HT-29 (cell line): ENCODE data around the gene SPATA32. TPM values are rescaled to one million over a fixed set of nuclear protein-coding genes. Genes with fewer than 3 reads are reported as not detected.

Experiments used
- DNase-seq: peaks from one replicate; pipeline ENCODE4 v3.0.0-alpha.2; 2015; ENCODE audit warnings: low spot score
- total RNA-seq: library from RNA; depleted of rRNA; stranded (reverse); fragments of >200 nt; shearing (Covaris generic); gene quantifications from 2 replicates; pipeline ENCODE4 v1.2.3, GENCODE V29; 2014

Gene SPATA32
- total RNA-seq, 1 experiment from 2014 or later = not detected

DNA sequence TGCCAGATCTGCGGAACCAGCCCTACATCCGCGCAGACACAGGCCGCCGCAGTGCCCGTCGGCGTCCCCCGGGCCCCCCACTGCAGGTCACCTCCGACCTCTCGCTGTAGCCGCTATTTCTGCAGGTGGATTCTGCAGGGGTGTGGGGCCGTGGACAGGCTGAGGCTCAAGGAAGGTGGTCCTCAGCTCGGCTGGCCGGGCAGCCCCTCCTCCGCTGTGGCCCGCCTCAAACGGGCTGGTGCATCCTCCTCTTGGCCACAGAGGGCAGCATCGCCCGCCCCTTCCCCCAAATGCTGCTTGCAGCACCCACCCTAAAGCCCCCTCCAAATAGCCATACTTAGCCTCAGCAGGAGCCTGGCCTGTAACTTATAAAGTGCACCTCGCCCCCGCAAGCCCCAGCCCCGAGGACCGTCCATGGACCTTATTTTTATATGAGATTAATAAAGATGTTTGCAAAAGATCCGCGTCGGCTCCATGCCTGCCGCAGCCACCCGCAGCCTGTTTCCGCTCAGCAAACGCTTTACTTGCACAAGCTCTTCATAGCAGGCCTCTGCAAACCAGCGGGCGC is 14.9 kb downstream of the SPATA32 start:
- DNase-seq = no peak

DNA sequence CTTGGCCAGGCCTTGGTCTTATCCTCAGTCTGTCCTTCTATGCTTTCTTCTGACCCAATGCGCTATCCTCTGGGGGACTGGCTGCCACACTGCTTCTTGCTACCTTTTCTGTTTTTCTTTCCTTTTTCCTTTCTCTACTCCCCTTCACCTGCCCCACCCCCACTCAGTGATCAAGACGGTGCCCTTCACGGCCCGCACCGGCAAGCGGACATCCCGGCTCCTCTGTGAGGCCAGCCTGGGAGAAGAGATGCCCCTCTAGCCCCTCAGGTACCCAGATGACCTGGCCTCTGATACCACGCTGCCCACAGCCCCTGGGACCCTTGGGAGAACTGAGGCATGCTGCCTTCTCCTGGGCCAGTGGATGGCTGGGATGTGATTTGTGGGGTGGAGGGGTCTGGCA is 15.6 kb downstream of the SPATA32 start:
- no peak for DNase-seq

DNA sequence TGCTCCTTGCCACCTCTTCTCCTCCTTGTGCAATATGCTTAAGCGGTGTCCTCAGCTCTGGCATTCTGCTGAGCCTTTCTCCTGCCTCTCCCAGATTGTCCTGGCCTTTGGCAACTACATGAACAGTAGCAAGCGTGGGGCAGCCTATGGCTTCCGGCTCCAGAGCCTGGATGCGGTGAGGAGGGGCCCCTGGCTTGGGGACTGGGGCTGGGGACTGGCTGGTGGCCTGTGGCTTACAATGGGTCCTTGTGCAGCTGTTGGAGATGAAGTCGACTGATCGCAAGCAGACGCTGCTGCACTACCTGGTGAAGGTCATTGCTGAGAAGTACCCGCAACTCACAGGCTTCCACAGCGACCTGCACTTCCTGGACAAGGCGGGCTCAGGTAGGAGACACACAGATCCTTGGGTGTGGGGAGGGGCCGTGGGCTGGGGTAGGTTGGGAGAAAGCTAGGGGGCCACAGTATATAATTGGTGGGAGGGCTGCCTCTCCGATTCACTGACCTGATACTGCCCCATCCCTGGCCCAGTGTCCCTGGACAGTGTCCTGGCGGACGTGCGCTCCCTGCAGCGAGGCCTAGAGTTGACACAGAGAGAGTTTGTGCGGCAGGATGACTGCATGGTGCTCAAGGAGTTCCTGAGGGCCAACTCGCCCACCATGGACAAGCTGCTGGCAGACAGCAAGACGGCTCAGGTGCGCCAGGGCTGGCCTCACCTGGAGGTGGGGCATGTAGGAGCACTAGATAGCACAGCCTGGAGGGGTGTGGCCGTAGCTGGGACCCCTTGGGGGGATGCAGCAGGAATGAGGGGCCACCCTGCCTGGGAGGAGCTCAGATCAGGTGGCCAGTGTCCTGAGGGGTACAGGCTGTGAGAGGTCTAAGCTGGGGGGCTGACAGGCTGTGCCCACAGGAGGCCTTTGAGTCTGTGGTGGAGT is 16.9 kb downstream of the SPATA32 start:
- no peak for DNase-seq

DNA sequence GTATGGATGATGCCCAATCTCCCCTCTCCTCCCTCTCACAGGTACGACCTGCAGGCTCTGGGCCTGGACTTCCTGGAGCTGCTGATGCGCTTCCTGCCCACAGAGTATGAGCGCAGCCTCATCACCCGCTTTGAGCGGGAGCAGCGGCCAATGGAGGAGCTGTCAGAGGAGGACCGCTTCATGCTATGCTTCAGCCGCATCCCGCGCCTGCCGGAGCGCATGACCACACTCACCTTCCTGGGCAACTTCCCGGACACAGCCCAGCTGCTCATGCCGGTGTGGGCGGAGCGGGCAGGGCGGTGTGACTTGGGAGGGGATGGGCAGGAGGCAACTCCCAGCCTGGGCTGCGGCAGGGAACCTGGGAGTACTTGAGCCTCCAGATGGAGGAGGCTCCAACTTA is 18.1 kb downstream of the SPATA32 start:
- peak; percentile 72 for DNase-seq

DNA sequence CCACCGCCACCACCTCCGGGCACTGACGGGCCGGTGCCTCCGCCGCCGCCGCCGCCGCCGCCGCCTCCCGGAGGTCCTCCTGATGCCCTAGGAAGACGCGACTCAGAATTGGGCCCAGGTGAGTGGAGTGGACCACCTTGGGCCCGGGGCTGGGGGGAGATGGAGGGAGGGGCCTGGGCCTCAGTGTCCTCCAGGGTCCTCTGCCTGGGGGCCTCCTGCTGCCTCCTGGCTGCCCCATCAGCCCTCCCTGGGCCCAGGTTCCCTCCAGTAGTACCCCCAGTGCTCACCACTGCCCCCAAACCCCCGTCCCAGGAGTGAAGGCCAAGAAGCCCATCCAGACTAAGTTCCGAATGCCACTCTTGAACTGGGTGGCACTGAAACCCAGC is 19.9 kb downstream of the SPATA32 start:
- DNase-seq = no peak

DNA sequence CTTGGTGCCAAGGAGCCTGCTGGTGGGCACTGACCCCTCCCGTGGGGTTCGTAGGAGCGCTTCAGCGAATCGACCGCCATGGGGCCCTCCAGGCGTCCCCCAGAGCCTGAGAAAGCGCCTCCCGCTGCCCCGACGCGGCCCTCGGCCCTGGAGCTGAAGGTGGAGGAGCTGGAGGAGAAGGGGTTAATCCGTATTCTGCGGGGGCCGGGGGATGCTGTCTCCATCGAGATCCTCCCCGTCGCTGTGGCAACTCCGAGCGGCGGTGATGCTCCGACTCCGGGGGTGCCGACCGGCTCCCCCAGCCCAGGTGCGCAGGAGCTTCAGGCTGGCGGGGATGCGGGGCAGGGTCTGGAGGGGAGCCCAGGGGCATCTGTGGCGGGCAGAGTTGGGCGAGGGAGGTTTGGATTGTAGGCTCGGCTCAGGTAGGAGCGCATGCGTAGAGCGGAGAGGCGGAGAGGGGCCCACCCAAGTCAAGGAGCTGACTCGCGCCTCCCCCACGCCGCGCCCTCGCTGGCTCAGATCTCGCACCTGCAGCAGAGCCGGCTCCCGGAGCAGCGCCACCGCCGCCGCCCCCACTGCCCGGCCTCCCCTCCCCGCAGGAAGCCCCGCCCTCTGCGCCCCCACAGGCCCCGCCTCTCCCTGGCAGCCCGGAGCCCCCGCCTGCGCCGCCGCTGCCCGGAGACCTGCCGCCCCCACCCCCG is 20.4 kb downstream of the SPATA32 start:
- no peak for DNase-seq

DNA sequence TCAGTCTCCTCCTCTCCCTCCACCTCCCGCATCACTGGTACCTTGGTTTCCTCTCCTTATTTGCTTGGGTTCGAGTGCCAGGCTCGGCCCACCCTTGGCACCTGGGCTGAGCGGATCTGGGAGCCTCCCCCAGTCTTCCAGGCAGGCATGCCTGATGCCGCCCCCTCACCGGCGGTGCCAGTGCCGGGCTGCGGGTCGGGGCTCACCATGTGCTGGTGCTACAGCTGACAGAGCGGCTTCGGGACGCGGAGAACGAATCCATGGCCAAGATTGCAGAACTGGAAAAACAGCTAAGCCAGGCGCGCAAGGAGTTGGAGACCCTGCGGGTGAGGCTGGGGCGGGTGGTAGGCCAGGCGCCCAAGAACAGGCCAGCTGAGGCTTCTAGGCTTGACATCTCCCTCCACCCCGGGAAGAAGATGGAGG is 21.0 kb downstream of the SPATA32 start:
- no peak for DNase-seq

DNA sequence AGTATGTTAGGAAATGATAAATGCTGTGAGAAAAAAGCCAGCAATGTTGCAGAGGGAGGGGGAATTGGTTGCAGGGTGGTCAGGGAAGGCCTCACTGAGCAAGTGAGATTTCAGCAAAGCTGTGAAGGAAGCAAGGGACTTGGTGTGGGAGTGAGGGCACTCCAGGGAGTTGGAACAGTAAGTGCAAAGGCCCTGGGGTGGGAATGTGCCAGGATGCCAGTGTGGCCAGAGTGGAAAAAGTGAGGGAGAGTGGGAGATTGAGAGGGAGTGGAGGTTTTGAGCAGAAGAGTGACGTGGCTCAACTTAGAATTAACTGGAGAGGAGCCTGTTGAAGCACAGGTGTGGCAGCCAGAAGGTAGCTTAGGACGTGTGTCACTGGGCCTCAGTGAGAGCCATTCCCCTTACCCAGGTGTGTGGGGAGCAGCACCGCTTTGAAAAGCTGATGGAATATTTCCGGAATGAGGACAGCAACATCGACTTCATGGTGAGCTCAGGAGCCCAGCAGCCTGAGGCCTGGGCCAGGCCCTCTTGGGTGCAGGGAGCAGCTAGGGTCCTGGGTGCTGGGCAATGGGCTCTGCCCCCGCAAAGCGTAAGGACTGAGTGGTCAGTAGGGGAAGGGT is 23.6 kb downstream of the SPATA32 start:
- DNase-seq = no peak

DNA sequence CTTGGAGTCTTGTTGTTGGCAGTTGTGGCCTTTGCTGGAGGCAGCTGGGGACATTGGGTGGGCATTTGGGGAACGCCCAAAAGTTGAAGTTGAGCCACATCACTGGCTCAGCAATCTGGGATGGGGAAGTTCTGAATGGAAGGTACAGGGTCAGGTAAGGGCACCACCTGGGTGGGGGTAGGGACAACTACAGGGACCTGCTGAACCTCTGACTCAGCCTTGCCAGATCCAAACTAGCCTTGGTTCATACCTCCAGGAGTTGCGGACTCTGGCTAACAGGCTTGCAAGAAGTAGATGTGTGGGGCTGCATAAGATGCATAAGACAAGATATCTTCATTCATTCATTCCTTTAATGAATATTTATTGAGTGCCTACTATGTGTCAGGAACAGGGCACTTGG is 24.2 kb downstream of the SPATA32 start:
- DNase-seq = no peak

DNA sequence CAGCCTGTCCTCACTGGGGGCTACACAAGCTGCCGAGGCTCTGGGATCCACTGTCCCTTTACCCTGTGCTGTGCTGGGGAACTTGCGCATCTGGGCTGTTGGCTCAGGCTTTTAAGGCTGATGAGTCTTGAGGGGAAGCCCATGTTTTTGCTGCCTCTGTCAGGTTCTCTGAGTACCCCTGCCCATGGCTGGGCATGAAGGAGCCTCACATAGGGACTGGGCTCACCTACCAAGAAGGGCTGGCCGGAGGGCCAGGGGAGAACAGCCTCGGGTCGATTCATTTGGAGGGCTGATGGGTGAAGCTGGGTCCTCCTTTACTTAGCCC is 25.6 kb downstream of the SPATA32 start:
- no peak for DNase-seq

DNA sequence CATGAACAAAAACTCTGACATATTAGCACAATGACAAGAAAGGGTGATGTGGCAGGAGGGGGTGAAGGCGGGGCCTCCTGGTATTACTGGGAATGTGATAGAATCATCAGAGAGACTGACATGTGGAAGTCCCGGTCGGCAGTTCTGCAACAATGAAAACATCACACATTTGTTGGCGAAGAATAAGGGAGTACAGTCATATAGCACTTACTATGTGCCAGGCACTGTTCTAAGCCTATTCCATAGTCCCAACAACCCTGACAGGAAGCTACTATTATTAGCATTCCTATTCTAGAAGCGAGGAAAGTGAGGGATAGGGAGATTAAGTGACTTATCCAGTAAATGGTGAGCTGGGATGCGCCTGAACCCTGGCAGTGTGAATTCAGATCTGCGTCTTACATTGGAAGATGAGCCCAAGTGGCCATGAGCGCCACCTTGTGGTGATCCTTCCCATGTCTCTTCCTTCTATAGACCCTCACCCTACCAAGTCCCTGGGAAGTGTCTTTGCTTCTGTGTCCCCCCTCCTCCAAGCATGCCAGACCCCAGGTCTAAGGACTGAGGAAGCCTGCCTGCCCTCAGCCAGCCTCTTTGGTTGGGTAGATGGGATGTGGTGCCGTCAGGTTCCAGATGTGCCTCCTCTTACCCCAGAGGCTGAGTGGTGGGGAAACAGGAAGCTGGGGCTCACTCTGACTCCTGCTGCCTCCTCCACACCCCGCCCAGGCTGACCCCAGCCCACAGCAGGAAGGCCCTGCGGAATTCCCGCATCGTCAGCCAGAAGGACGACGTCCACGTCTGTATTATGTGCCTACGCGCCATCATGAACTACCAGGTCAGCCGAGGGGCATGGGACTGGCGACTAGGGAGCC is 26.2 kb downstream of the SPATA32 start:
- peak; percentile 84 for DNase-seq

DNA sequence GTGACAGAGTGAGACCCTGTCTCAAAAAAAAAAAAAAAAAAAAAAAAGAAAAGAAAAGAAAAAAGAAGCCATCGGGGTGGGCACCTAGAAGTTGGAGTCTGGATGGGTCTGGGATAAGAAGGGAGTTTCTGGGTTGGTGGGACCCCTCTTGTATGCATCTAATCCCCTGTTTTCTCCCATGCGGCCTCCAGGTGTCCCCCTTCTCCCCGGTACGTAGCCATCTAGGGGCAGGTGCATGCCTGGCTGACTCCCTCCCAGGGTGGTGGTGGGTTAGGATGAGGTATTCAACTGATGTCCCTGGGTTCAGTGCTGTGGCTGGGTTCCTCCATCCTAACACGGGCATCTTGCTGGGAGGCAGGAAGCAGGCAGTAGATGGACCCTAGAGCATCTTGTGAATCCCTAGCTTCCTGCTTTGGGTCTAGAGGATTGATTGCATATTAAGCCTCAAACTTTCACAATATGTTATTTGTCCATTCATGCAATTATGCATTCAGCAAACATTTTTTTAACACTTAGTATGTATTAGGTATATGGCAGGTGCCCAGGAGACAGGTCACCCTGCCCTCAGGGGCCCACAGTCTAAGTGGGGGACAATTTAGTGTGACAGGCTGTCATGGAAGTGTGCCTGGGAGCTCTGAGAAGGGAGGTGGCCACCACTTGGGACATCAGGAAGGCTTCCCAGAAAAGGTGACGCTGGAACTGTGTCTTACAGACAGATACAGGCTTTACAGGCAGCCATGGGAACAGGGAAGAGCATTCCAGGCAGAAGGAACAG is 27.1 kb downstream of the SPATA32 start:
- peak; percentile 46 for DNase-seq

DNA sequence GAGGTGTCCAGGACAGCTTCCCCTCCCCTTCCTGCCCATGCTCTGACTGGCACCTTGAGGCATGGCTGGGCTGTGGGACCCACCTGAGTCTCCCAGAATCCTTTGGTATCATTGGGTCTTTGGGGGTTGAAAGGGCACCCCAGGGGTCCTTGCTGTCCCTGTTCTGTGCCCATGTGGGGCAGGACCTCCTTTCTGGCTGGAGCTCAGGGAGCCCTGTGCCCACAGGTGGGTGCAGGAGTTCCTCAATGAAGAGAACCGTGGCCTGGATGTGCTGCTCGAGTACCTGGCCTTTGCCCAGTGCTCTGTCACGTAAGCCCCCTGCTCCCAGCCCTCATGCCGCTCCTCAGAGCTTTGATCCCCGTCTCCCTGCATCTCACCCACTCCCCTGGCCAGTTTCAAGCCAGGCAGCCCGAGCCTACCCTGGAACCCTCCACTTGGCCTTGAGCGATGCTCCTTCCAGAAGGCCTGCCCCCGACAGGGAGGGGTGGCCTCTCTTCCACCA is 28.4 kb downstream of the SPATA32 start:
- no peak for DNase-seq

DNA sequence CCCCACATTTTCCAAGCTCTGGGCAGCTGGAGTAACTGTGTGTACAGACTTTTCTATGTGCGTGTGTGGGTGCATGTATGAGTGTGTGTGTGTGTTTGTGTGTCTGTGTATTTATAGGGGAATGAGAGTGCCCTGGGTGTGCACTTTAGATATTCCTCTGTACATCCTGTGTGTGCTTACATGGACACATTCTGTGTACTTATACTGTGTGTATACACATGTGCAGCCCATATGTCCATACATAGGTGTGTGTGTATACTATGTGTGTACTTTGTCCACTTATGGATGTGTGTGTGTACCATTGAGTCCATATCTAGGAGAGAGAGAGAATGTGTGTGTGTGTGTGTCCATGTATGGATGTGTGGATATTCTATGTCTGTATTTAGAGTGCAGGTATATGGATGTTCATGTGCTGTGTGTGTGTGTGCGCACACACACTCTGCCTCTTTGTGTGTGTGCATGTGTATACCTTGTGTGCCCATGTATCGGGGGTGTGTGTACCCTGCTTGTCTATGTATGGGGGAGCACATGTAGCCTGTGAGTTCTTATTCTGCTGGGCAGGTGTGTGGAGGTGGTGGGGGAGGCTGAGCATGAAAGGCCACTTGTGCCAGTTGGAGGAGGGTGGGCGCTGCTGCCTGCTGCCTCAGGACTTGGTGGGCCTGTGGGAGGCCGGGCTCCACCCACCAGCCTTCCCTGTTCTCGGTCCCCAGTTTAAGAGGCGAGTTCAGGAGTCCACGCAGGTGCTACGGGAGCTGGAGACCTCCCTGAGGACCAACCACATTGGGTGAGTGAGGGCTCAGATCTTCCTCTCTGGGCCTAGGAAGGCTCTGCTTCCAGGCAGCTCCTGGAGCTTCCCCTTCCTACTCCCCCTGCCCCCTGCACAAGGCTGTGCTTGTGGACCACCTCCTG is 29.1 kb downstream of the SPATA32 start:
- DNase-seq = no peak

DNA sequence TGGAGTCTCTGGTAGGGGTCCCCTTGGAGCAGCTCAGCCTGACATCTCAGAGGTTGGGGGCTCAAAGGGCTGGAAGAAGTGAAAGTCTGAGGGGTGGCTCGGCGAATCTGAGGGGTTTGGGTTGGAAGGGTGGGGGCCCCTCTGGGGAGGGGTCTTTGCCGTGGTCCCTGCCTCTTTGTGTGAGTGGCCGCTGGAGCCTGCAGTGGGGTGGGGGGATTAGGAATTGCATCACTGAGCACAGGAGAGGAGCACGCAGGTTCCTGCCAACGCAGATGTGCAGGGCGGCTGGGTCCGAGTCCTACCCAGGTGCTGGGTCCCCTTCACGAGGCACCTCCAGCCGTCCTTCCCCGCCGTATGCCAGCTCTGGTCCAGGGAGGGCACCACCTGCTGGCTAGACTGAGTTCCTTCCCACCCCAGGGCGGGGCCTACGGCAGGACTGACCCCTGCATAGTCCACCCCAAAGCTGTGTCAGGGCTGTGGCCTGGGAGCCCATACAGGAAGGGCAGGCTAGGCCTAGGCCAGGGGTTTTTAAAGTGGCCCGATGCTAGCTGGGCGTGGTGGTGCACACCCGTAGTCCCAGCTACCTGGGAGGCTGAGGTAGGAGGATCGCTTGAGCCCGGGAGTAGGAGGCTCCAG is 30.3 kb downstream of the SPATA32 start:
- DNase-seq = peak; percentile 50

DNA sequence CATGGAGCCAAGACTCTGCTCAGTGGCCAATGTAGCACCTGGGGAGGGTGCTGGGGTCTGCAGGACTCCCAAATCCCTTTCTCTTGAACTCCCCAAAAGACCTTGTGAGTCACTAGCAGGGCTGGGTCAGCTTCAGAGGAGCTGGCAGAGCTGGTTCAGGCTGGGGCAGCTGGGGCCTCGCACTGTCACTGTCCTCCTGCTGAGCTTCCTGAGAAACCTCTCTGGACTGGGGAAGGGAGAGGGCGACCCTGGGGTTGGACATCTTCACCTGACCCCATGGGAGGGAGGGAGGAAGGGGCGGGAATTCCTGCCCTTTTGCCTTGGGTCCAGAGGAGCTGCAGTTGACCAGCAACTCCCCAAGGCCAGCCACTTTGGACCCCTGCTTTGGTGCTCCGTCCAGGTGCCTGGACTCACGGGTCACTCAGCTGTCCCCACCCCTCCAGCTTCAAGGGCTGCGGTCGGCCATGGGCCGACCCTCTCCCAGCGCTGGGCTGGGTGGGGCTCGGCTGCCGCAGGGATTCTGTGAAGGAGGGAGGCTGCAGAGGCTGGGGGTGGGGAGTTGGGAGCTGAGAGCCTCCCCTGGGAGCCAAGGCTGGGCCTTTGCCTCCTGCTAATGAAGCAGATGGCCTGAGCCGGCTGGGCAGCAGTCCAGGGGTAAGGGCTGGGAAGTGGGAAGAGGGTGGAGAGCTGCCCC is 31.0 kb downstream of the SPATA32 start:
- DNase-seq = no peak

DNA sequence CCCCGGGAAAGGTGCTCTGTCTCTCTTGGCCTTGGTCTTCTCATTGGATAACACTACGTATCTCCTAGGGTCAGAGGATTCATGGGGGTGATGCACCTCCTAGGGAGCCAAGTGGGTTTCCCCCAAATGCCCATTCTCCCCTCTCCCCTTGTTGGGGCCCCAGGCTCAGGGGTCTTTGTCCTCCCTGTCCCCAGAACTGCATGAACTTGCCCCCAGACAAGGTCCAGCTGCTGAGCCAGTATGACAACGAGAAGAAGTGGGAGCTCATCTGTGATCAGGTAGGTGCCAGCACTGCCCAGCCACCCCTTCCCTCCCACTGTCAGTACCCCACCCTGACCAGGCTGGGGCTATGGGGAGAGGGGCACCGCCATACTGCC is 31.5 kb downstream of the SPATA32 start:
- DNase-seq = no peak
